ENCODE measurements around the gene CCDC9. TPM values are rescaled to one million over a fixed set of nuclear protein-coding genes. Genes with fewer than 3 reads are reported as not detected.

CCDC9 gene
- total and polyA plus RNA-seq, 2 of the 13 experiments (the other 11 are each of a cell fraction or from before 2014, with no cell fraction given): 2.9 to 6.3 TPM

GRCh38 chr19:47243776-47244547 is 12.4 kb upstream of the CCDC9 start (continued):
- no peak; the same call in 1 of the 2 replicates for TF ChIP-seq ZSCAN29 (CRISPR knock-in tag; conservative IDR thresholded peaks at IDR 0.05)
- peak; percentile 97 for TF ChIP-seq ZNF770 (CRISPR knock-in tag; IDR thresholded peaks at IDR 0.05)
- TF ChIP-seq ZNF530 (CRISPR knock-in tag; IDR thresholded peaks at IDR 0.05; ENCODE audit: low read depth): no peak
- TF ChIP-seq ETV6 (CRISPR knock-in tag; conservative IDR thresholded peaks at IDR 0.05): 0 out of 2 replicates have a peak, but pooled peaks have one; percentile 32
- TF ChIP-seq ATAD3A (CRISPR knock-in tag; IDR thresholded peaks at IDR 0.05): no peak
- TF ChIP-seq MXI1 (IDR thresholded peaks at IDR 0.05; ENCODE audit: borderline replicate concordance, low read depth, low read length): peak; percentile 82; the same call in 1 of the 3 replicates
- peak; percentile 85 for TF ChIP-seq THAP9 (CRISPR knock-in tag; IDR thresholded peaks at IDR 0.05; ENCODE audit: borderline replicate concordance)
- peak; percentile 63; the same call in 1 of the 2 replicates for TF ChIP-seq ARHGAP35 (CRISPR knock-in tag; IDR thresholded peaks at IDR 0.05; ENCODE audit: borderline replicate concordance)
- no peak for TF ChIP-seq ZBTB1 (CRISPR knock-in tag; IDR thresholded peaks at IDR 0.05; ENCODE audit: borderline replicate concordance)
- TF ChIP-seq CBFB (CRISPR knock-in tag; IDR thresholded peaks at IDR 0.05): peak; percentile 87
- peak; percentile 77; the same call in 1 of the 2 replicates for TF ChIP-seq ZNF891 (CRISPR knock-in tag; IDR thresholded peaks at IDR 0.05)
- TF ChIP-seq THAP7 (CRISPR knock-in tag; IDR thresholded peaks at IDR 0.05): no peak
- TF ChIP-seq LBX2 (CRISPR knock-in tag; IDR thresholded peaks at IDR 0.05; ENCODE audit: borderline replicate concordance): no peak
- TF ChIP-seq ZNF616 (CRISPR knock-in tag; IDR thresholded peaks at IDR 0.05; ENCODE audit: low read depth): no peak
- TF ChIP-seq ZFP1 (CRISPR knock-in tag; IDR thresholded peaks at IDR 0.05): 0 out of 2 replicates have a peak, but pooled peaks have one; percentile 26
- TF ChIP-seq THAP8 (CRISPR knock-in tag; IDR thresholded peaks at IDR 0.05; ENCODE audit: borderline replicate concordance): no peak
- TF ChIP-seq ZBTB2 (CRISPR knock-in tag; IDR thresholded peaks at IDR 0.05; ENCODE audit: low read depth): peak; percentile 56
- TF ChIP-seq RBAK (CRISPR knock-in tag; IDR thresholded peaks at IDR 0.05): no peak
- TF ChIP-seq HOXA9 (CRISPR knock-in tag; IDR thresholded peaks at IDR 0.05; ENCODE audit: borderline replicate concordance): no peak
- TF ChIP-seq ZFP37 (CRISPR knock-in tag; IDR thresholded peaks at IDR 0.05; ENCODE audit: borderline replicate concordance): no peak
- TF ChIP-seq ZNF605 (CRISPR knock-in tag; IDR thresholded peaks at IDR 0.05): peak; percentile 96
